H9 (cell line): ENCODE data around the gene NCAM1. TPM values are rescaled to one million over a fixed set of nuclear protein-coding genes. Genes with fewer than 3 reads are reported as not detected.

ENCODE experiments used
- DNase-seq: peaks from one replicate; pipeline ENCODE4 v3.0.0-alpha.2; 2017
- H2AFZ ChIP-seq: one replicate; pipeline ENCODE4 v1.6.1; 2013; ENCODE audit warnings: mild to moderate bottlenecking, low read length, control low read depth, moderate library complexity
- H2AK5ac ChIP-seq: 2 replicates; pipeline ENCODE4 v1.6.1; 2013; ENCODE audit warnings: low read length, control low read depth, mixed read lengths; ENCODE audit not compliant: insufficient read length
- H2BK120ac ChIP-seq: one replicate; pipeline ENCODE4 v1.6.1; 2013; ENCODE audit warnings: low read depth, mild to moderate bottlenecking, low read length, control low read depth, inconsistent platforms; ENCODE audit not compliant: poor library complexity, severe bottlenecking
- H2BK12ac ChIP-seq: 2 replicates; pipeline ENCODE4 v1.6.1; 2013; ENCODE audit warnings: low read length, control low read depth, mixed read lengths, low read depth; ENCODE audit not compliant: insufficient read length
- H2BK15ac ChIP-seq: 2 replicates; pipeline ENCODE4 v1.6.1; 2013; ENCODE audit warnings: low read depth, low read length, control low read depth
- H2BK20ac ChIP-seq: one replicate; pipeline ENCODE4 v1.6.1; 2013; ENCODE audit warnings: low read depth, mild to moderate bottlenecking, low read length, control low read depth, inconsistent platforms; ENCODE audit not compliant: poor library complexity, severe bottlenecking
- H2BK5ac ChIP-seq: 2 replicates; pipeline ENCODE4 v1.6.1; 2013; ENCODE audit warnings: low read length, control low read depth, mixed read lengths; ENCODE audit not compliant: insufficient read length
- H3K14ac ChIP-seq: 2 replicates; pipeline ENCODE4 v1.6.1; 2013; ENCODE audit warnings: low read length, control low read depth; ENCODE audit not compliant: insufficient read depth
- H3K18ac ChIP-seq: 2 replicates; pipeline ENCODE4 v1.6.1; 2013; ENCODE audit warnings: low read depth, mild to moderate bottlenecking, mixed read lengths, low read length, control low read depth; ENCODE audit not compliant: insufficient read length
- H3K23ac ChIP-seq: 2 replicates; pipeline ENCODE4 v1.6.1; 2013; ENCODE audit warnings: low read length, control low read depth, mixed read lengths, low read depth; ENCODE audit not compliant: insufficient read length
- H3K23me2 ChIP-seq: 2 replicates; pipeline ENCODE4 v1.6.1; 2013; ENCODE audit warnings: low read depth, mild to moderate bottlenecking, mixed read lengths, low read length, control low read depth; ENCODE audit not compliant: insufficient read length, poor library complexity, severe bottlenecking
- H3K27ac ChIP-seq: 2 replicates; pipeline ENCODE4 v1.5.1; 2013; ENCODE audit warnings: low read length, control low read depth, mixed read lengths, low read depth; ENCODE audit not compliant: insufficient read length
- H3K27me3 ChIP-seq: 2 replicates; pipeline ENCODE4 v1.6.1; 2013; ENCODE audit warnings: low read length, control low read depth, inconsistent platforms; ENCODE audit not compliant: insufficient read depth
- H3K4ac ChIP-seq: 2 replicates; pipeline ENCODE4 v1.6.1; 2013; ENCODE audit warnings: low read depth, mild to moderate bottlenecking, control low read depth, inconsistent platforms, low read length, moderate library complexity
- H3K4me1 ChIP-seq: 2 replicates; pipeline ENCODE4 v1.6.1; 2013; ENCODE audit warnings: low read length, control low read depth, inconsistent platforms; ENCODE audit not compliant: insufficient read depth
- H3K4me2 ChIP-seq: 2 replicates; pipeline ENCODE4 v1.6.1; 2013; ENCODE audit warnings: low read length, control low read depth, mixed read lengths; ENCODE audit not compliant: insufficient read length, insufficient read depth
- H3K56ac ChIP-seq: 2 replicates; pipeline ENCODE4 v1.6.1; 2013; ENCODE audit warnings: low read depth, mild to moderate bottlenecking, mixed read lengths, low read length, control low read depth; ENCODE audit not compliant: insufficient read length
- H3K79me1 ChIP-seq: 2 replicates; pipeline ENCODE4 v1.6.1; 2013; ENCODE audit warnings: low read depth, mild to moderate bottlenecking, moderate library complexity, low read length, control low read depth, inconsistent platforms; ENCODE audit not compliant: insufficient read depth, poor library complexity, severe bottlenecking
- H3K79me2 ChIP-seq: 2 replicates; pipeline ENCODE4 v1.6.1; 2013; ENCODE audit warnings: low read length, control low read depth, inconsistent platforms; ENCODE audit not compliant: insufficient read depth
- H3K9ac ChIP-seq: 2 replicates; pipeline ENCODE4 v1.6.1; 2013; ENCODE audit warnings: low read length, control low read depth, mixed read lengths; ENCODE audit not compliant: insufficient read length; ENCODE audit errors: extremely low read depth
- H3K9me3 ChIP-seq: one replicate; pipeline ENCODE4 v1.6.1; 2013; ENCODE audit warnings: low read depth, low read length, inconsistent platforms; ENCODE audit not compliant: control insufficient read depth
- H3T11ph ChIP-seq: one replicate; pipeline ENCODE4 v1.6.1; 2013; ENCODE audit warnings: mild to moderate bottlenecking, low read length, control low read depth, inconsistent platforms
- H4K20me1 ChIP-seq: one replicate; pipeline ENCODE4 v1.6.1; 2013; ENCODE audit not compliant: control insufficient read depth, insufficient read length, insufficient read depth
- H4K5ac ChIP-seq: 2 replicates; pipeline ENCODE4 v1.6.1; 2013; ENCODE audit warnings: low read depth, mild to moderate bottlenecking, mixed read lengths, low read length, control low read depth; ENCODE audit not compliant: insufficient read length
- H4K8ac ChIP-seq: replicated peaks from 2 replicates; pipeline ENCODE4 v1.6.1; 2013; ENCODE audit warnings: low read length, control low read depth, mixed read lengths, low read depth; ENCODE audit not compliant: insufficient read length
- H4K91ac ChIP-seq: 2 replicates; pipeline ENCODE4 v1.6.1; 2013; ENCODE audit warnings: low read depth, mild to moderate bottlenecking, moderate library complexity, mixed read lengths, low read length, control low read depth; ENCODE audit not compliant: insufficient read length
- H3K27ac Mint-ChIP-seq, 3 experiments: 2 replicates in 2 of 3; 3 replicates in 1 of 3; pipeline ENCODE4 v1.8.0; 2020 to 2021; ENCODE audit warnings: mixed read lengths in 3 of 3, mild to moderate bottlenecking in 1 of 3, moderate library complexity in 1 of 3
- H3K27me3 Mint-ChIP-seq: 2 replicates; pipeline ENCODE4 v1.8.0; 2021; ENCODE audit warnings: low read depth, mild to moderate bottlenecking, moderate library complexity, mixed read lengths
- H3K36me3 Mint-ChIP-seq, 3 experiments: 2 replicates in 2 of 3; 3 replicates in 1 of 3; pipeline ENCODE4 v1.8.0; 2020 to 2021; ENCODE audit warnings: low read depth in 3 of 3, mixed read lengths in 3 of 3; ENCODE audit not compliant: insufficient read depth in 1 of 3
- H3K4me1 Mint-ChIP-seq, 2 experiments: 2 replicates each; pipeline ENCODE4 v1.8.0; 2020; ENCODE audit warnings: mixed read lengths in 2 of 2
- H3K4me3 Mint-ChIP-seq, 2 experiments: 2 replicates in 1 of 2; 3 replicates in 1 of 2; pipeline ENCODE4 v1.8.0; 2020 to 2021; ENCODE audit warnings: mild to moderate bottlenecking in 2 of 2, mixed read lengths in 2 of 2, moderate library complexity in 1 of 2
- H3K9me3 Mint-ChIP-seq, 2 experiments: 2 replicates in 1 of 2; 3 replicates in 1 of 2; pipeline ENCODE4 v1.8.0; 2020; ENCODE audit warnings: mild to moderate bottlenecking in 2 of 2, mixed read lengths in 2 of 2, moderate library complexity in 1 of 2
- whole genome bisulfite sequencing: extraction: QIAGEN DNeasy Blood & Tissue Kit; methylation state at CpG from one replicate; pipeline ENCODE4 v1.1.7; 2013; ENCODE audit warnings: missing lambda C conversion rate, low lambda C conversion rate, mixed read lengths; ENCODE audit not compliant: insufficient read length; ENCODE audit errors: extremely low coverage; 5-methylcytosine and 5-hydroxymethylcytosine counted together
- total RNA-seq: library from RNA; stranded (reverse); gene quantifications from 2 replicates; pipeline ENCODE4 v1.2.1, GENCODE V29; 2021
- TF ChIP-seq, protein P1 (sequence below): fragments of 200-600 bp; sonication (generic); conservative IDR thresholded peaks from 3 replicates; pipeline ENCODE4 v1.8.0; 2021; ENCODE audit warnings: antibody characterized with exemption, mild to moderate bottlenecking

The NCAM1 gene
- total RNA-seq, 1 experiment from 2014 or later, result 2.5 TPM

GRCh38 chr11:113213549-113213948, 252.3 kb downstream of the NCAM1 start:
- WGBS, result no CpG with 5 or more reads among the region's 2 CpGs
- H4K5ac ChIP-seq, result no peak overlapping the region
- no peaks in the 10 kb centered on the region for H3K27me3 ChIP-seq
- no peaks in the 10 kb centered on the region for H4K20me1 ChIP-seq
- H3K4ac ChIP-seq, result no peak overlapping the region
- no peak overlapping the region for H2AFZ ChIP-seq
- H3K4me2 ChIP-seq, result no peak overlapping the region
- TF ChIP-seq, protein P1, sequence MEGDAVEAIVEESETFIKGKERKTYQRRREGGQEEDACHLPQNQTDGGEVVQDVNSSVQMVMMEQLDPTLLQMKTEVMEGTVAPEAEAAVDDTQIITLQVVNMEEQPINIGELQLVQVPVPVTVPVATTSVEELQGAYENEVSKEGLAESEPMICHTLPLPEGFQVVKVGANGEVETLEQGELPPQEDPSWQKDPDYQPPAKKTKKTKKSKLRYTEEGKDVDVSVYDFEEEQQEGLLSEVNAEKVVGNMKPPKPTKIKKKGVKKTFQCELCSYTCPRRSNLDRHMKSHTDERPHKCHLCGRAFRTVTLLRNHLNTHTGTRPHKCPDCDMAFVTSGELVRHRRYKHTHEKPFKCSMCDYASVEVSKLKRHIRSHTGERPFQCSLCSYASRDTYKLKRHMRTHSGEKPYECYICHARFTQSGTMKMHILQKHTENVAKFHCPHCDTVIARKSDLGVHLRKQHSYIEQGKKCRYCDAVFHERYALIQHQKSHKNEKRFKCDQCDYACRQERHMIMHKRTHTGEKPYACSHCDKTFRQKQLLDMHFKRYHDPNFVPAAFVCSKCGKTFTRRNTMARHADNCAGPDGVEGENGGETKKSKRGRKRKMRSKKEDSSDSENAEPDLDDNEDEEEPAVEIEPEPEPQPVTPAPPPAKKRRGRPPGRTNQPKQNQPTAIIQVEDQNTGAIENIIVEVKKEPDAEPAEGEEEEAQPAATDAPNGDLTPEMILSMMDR, result no peak
- H3K23me2 ChIP-seq, result no peaks in the 10 kb centered on the region
- H3K18ac ChIP-seq, result no peak overlapping the region
- no peak for DNase-seq
- H3K27ac ChIP-seq, result no peak overlapping the region
- no peak overlapping the region for H3T11ph ChIP-seq
- no peaks in the 10 kb centered on the region for H3K9me3 ChIP-seq
- no peak overlapping the region for H2BK15ac ChIP-seq
- H3K14ac ChIP-seq, result no peak overlapping the region
- H3K79me2 ChIP-seq, result no peaks in the 10 kb centered on the region
- H4K8ac ChIP-seq, result no peak overlapping the region
- Mint-ChIP-seq H3K27ac (no peak overlapping the region), H3K4me1 (no peaks in the 10 kb centered on the region), H3K4me3 (no peak overlapping the region), H3K27me3 (peaks cover 3% of the 10 kb centered on the region), H3K36me3 (peaks cover 0 to 5% (median 0%) of the 10 kb centered on the region in 3 experiments; a peak in 1 of 7 replicates), H3K9me3 (peaks cover 4 to 5% of the 10 kb centered on the region in 2 experiments; a peak in 2 of 5 replicates)
- no peak overlapping the region for H3K9ac ChIP-seq
- H3K56ac ChIP-seq, result no peak overlapping the region
- no peak overlapping the region for H2BK12ac ChIP-seq
- H2AK5ac ChIP-seq, result no peak overlapping the region
- no peak overlapping the region for H2BK20ac ChIP-seq
- H4K91ac ChIP-seq, result no peak overlapping the region
- H3K23ac ChIP-seq, result no peak overlapping the region
- no peak overlapping the region for H2BK5ac ChIP-seq
- H2BK120ac ChIP-seq, result no peak overlapping the region
- no peaks in the 10 kb centered on the region for H3K4me1 ChIP-seq
- no peaks in the 10 kb centered on the region for H3K79me1 ChIP-seq
